Trophoblast cell (in vitro differentiated cells and primary cell): ENCODE measurements around the gene FBXO15.

ENCODE experiments used
- DNase-seq, 2 donors: peaks; one replicate each; pipeline ENCODE4 v3.0.0-alpha.2; 2016
- H2AFZ ChIP-seq: 2 replicates; pipeline ENCODE4 v1.6.1; 2013; ENCODE audit warnings: low read length, moderate library complexity, mild to moderate bottlenecking; ENCODE audit not compliant: insufficient read depth, poor library complexity
- H2AK5ac ChIP-seq: 2 replicates; pipeline ENCODE4 v1.6.1; 2013; ENCODE audit warnings: mild to moderate bottlenecking, low read length
- H2BK120ac ChIP-seq: 2 replicates; pipeline ENCODE4 v1.6.1; 2013; ENCODE audit warnings: low read length, mild to moderate bottlenecking, moderate library complexity; ENCODE audit not compliant: insufficient read depth, poor library complexity
- H2BK12ac ChIP-seq: 2 replicates; pipeline ENCODE4 v1.6.1; 2013; ENCODE audit warnings: mild to moderate bottlenecking, low read length, moderate library complexity
- H2BK5ac ChIP-seq: 2 replicates; pipeline ENCODE4 v1.6.1; 2013; ENCODE audit warnings: low read length, low read depth, moderate library complexity, mild to moderate bottlenecking; ENCODE audit not compliant: poor library complexity
- H3K14ac ChIP-seq: 2 replicates; pipeline ENCODE4 v1.6.1; 2013; ENCODE audit warnings: mild to moderate bottlenecking, low read length
- H3K18ac ChIP-seq: 2 replicates; pipeline ENCODE4 v1.6.1; 2013; ENCODE audit warnings: mild to moderate bottlenecking, low read length
- H3K23ac ChIP-seq: 2 replicates; pipeline ENCODE4 v1.6.1; 2013; ENCODE audit warnings: low read length
- H3K27ac ChIP-seq: 2 replicates; pipeline ENCODE4 v1.5.1; 2013; ENCODE audit warnings: low read depth, mild to moderate bottlenecking, inconsistent platforms, low read length, moderate library complexity
- H3K27me3 ChIP-seq: 2 replicates; pipeline ENCODE4 v1.6.1; 2013; ENCODE audit warnings: inconsistent platforms, mild to moderate bottlenecking, low read length, moderate library complexity; ENCODE audit not compliant: insufficient read depth
- H3K36me3 ChIP-seq, 2 experiments: 1 replicate in 1 of 2; 2 replicates in 1 of 2; pipeline ENCODE4 v1.6.1; 2013; ENCODE audit warnings: low read length in 2 of 2, mild to moderate bottlenecking in 2 of 2, moderate library complexity in 1 of 2; ENCODE audit not compliant: insufficient read depth in 2 of 2, control insufficient read depth in 1 of 2
- H3K4ac ChIP-seq: 2 replicates; pipeline ENCODE4 v1.6.1; 2013; ENCODE audit warnings: low read depth, mild to moderate bottlenecking, low read length, moderate library complexity
- H3K4me1 ChIP-seq, 2 experiments: 1 replicate in 1 of 2; 2 replicates in 1 of 2; pipeline ENCODE4 v1.6.1; 2013; ENCODE audit warnings: low read length in 2 of 2, mild to moderate bottlenecking in 2 of 2, moderate library complexity in 1 of 2; ENCODE audit not compliant: insufficient read depth in 2 of 2, control insufficient read depth in 1 of 2
- H3K4me2 ChIP-seq: 2 replicates; pipeline ENCODE4 v1.6.1; 2013; ENCODE audit warnings: inconsistent platforms, mild to moderate bottlenecking, low read length, moderate library complexity
- H3K4me3 ChIP-seq: 2 replicates; pipeline ENCODE4 v1.5.1; 2013; ENCODE audit warnings: mild to moderate bottlenecking, low read depth, low read length, inconsistent platforms
- H3K79me1 ChIP-seq: one replicate; pipeline ENCODE4 v1.6.1; 2013; ENCODE audit warnings: low read length
- H3K79me2 ChIP-seq: 2 replicates; pipeline ENCODE4 v1.6.1; 2013; ENCODE audit warnings: low read length, mild to moderate bottlenecking; ENCODE audit not compliant: control insufficient read depth, insufficient read depth, poor library complexity
- H3K9ac ChIP-seq: 2 replicates; pipeline ENCODE4 v1.6.1; 2013; ENCODE audit warnings: mild to moderate bottlenecking, low read length
- H3K9me3 ChIP-seq: 2 replicates; pipeline ENCODE4 v1.6.1; 2013; ENCODE audit warnings: low read depth, mild to moderate bottlenecking, control low read depth, inconsistent platforms, low read length; ENCODE audit not compliant: insufficient read depth
- H4K12ac ChIP-seq: 2 replicates; pipeline ENCODE4 v1.6.1; 2013; ENCODE audit warnings: low read depth, mild to moderate bottlenecking, low read length, moderate library complexity
- H4K8ac ChIP-seq: 2 replicates; pipeline ENCODE4 v1.6.1; 2013; ENCODE audit warnings: low read depth, mild to moderate bottlenecking, low read length, moderate library complexity
- H4K91ac ChIP-seq: one replicate; pipeline ENCODE4 v1.6.1; 2013; ENCODE audit warnings: low read depth, mild to moderate bottlenecking, low read length, moderate library complexity
- WGBS: extraction: QIAGEN DNeasy Blood & Tissue Kit; methylation state at CpG from one replicate; pipeline ENCODE4 v1.1.7; 2013; ENCODE audit warnings: missing lambda C conversion rate; ENCODE audit not compliant: insufficient read length, insufficient coverage; ENCODE audit errors: extremely low coverage; 5-methylcytosine and 5-hydroxymethylcytosine counted together

FBXO15 gene

GRCh38 chr18:74064510-74064909 lies 83.1 kb downstream of the FBXO15 start:
- no peak overlapping the region for H3K4ac ChIP-seq
- no peak overlapping the region for H2AK5ac ChIP-seq
- no peak overlapping the region for H3K14ac ChIP-seq
- H3K4me1 ChIP-seq, result no peaks in the 10 kb centered on the region
- H2BK5ac ChIP-seq, result no peak overlapping the region
- no peak overlapping the region for H3K23ac ChIP-seq
- no peaks in the 10 kb centered on the region for H3K79me1 ChIP-seq
- no peak overlapping the region for H2AFZ ChIP-seq
- no peak overlapping the region for H4K8ac ChIP-seq
- no peaks in the 10 kb centered on the region for H3K36me3 ChIP-seq
- no peak overlapping the region for H3K27ac ChIP-seq
- H3K9me3 ChIP-seq, result peaks cover 2% of the 10 kb centered on the region
- H4K91ac ChIP-seq, result no peak overlapping the region
- no peak overlapping the region for H3K18ac ChIP-seq
- no peaks in the 10 kb centered on the region for H3K79me2 ChIP-seq
- H3K4me2 ChIP-seq, result no peak overlapping the region
- H3K27me3 ChIP-seq, result no peaks in the 10 kb centered on the region
- H2BK120ac ChIP-seq, result no peak overlapping the region
- no peak overlapping the region for H4K12ac ChIP-seq
- no CpG with 5 or more reads among the region's 6 CpGs for WGBS
- H3K4me3 ChIP-seq, result no peak overlapping the region
- no peak for DNase-seq
- no peak overlapping the region for H2BK12ac ChIP-seq
- H3K9ac ChIP-seq, result no peak overlapping the region

GRCh38 chr18:74063557-74063956 lies 84.1 kb downstream of the FBXO15 start:
- H2BK12ac ChIP-seq, result no peak overlapping the region
- no peak overlapping the region for H2AK5ac ChIP-seq
- H2BK5ac ChIP-seq, result no peak overlapping the region
- no peak overlapping the region for H4K8ac ChIP-seq
- H3K4me1 ChIP-seq, result no peaks in the 10 kb centered on the region
- H4K12ac ChIP-seq, result no peak overlapping the region
- no CpG with 5 or more reads among the region's 5 CpGs for WGBS
- no peak overlapping the region for H3K4me2 ChIP-seq
- no peaks in the 10 kb centered on the region for H3K27me3 ChIP-seq
- H3K79me1 ChIP-seq, result no peaks in the 10 kb centered on the region
- no peak overlapping the region for H3K18ac ChIP-seq
- H4K91ac ChIP-seq, result no peak overlapping the region
- no peaks in the 10 kb centered on the region for H3K79me2 ChIP-seq
- H3K9ac ChIP-seq, result no peak overlapping the region
- H3K23ac ChIP-seq, result no peak overlapping the region
- H2AFZ ChIP-seq, result no peak overlapping the region
- H3K4me3 ChIP-seq, result no peak overlapping the region
- no peak overlapping the region for H3K14ac ChIP-seq
- H3K9me3 ChIP-seq, result peaks cover 2% of the 10 kb centered on the region
- H2BK120ac ChIP-seq, result no peak overlapping the region
- no peak overlapping the region for H3K27ac ChIP-seq
- H3K36me3 ChIP-seq, result no peaks in the 10 kb centered on the region
- H3K4ac ChIP-seq, result no peak overlapping the region
- DNase-seq, result no peak

DNA sequence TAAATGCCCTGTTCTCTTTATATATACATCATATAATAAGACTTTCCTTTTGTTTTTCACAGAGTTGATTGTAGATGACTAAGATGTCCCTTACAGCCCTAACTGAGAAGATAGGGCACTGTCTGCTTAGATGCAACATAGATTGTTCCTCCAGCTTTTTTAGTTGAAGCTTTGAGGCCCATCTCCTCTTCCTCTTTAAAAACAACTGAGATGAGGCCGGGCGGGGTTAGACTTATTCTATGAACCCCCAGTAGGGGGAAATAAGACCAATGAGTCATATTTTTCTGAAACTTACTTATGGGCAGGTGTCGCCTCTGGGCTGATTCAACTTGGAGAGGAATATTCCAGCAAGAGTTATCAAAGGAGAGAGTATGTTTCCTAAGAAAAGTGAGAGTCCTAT lies 84.6 kb downstream of the FBXO15 start:
- H3K36me3 ChIP-seq, result no peaks in the 10 kb centered on the region
- WGBS, result no CpG with 5 or more reads among the region's 3 CpGs
- no peak overlapping the region for H3K18ac ChIP-seq
- H4K8ac ChIP-seq, result no peak overlapping the region
- no peak overlapping the region for H3K4me2 ChIP-seq
- no peaks in the 10 kb centered on the region for H3K79me1 ChIP-seq
- no peak overlapping the region for H3K14ac ChIP-seq
- H4K12ac ChIP-seq, result no peak overlapping the region
- no peak overlapping the region for H2BK12ac ChIP-seq
- no peaks in the 10 kb centered on the region for H3K79me2 ChIP-seq
- H3K9ac ChIP-seq, result no peak overlapping the region
- H2BK120ac ChIP-seq, result no peak overlapping the region
- no peak overlapping the region for H2BK5ac ChIP-seq
- H3K4me1 ChIP-seq, result no peaks in the 10 kb centered on the region
- H3K4me3 ChIP-seq, result no peak overlapping the region
- peaks cover 2% of the 10 kb centered on the region for H3K9me3 ChIP-seq
- H2AFZ ChIP-seq, result no peak overlapping the region
- H3K27me3 ChIP-seq, result no peaks in the 10 kb centered on the region
- H2AK5ac ChIP-seq, result no peak overlapping the region
- no peak overlapping the region for H4K91ac ChIP-seq
- no peak for DNase-seq
- H3K4ac ChIP-seq, result no peak overlapping the region
- no peak overlapping the region for H3K23ac ChIP-seq
- H3K27ac ChIP-seq, result no peak overlapping the region

DNA sequence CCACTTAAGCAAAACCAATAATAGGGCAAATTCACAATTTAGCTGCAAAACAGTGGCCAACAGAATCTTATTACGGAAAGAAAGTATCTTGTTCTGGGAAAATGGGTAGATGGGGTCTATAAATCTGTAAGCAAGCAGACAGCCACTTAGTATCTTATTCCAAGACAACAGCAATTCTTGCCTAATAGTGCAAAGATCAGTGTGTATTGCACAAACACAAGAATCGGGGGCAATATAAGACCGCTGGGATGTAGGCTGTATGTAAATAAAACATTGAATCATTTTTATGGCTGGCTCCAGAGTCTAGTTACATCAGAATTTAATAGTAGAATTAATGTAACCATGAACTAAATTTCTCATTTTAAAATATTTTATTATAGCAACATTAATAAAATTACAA lies 85.6 kb downstream of the FBXO15 start:
- no peaks in the 10 kb centered on the region for H3K27me3 ChIP-seq
- no peaks in the 10 kb centered on the region for H3K79me2 ChIP-seq
- WGBS, result no CpG with 5 or more reads among the region's 3 CpGs
- H3K79me1 ChIP-seq, result no peaks in the 10 kb centered on the region
- peaks cover 2% of the 10 kb centered on the region for H3K9me3 ChIP-seq
- DNase-seq, result no peak
- no peaks in the 10 kb centered on the region for H3K4me1 ChIP-seq
- no peak overlapping the region for H4K12ac ChIP-seq
- no peak overlapping the region for H2AK5ac ChIP-seq
- no peak overlapping the region for H3K23ac ChIP-seq
- H2BK5ac ChIP-seq, result no peak overlapping the region
- H2BK12ac ChIP-seq, result no peak overlapping the region
- no peak overlapping the region for H2BK120ac ChIP-seq
- H2AFZ ChIP-seq, result no peak overlapping the region
- H4K91ac ChIP-seq, result no peak overlapping the region
- no peak overlapping the region for H3K14ac ChIP-seq
- H3K4ac ChIP-seq, result no peak overlapping the region
- no peak overlapping the region for H3K4me2 ChIP-seq
- no peak overlapping the region for H3K4me3 ChIP-seq
- H3K9ac ChIP-seq, result no peak overlapping the region
- H3K36me3 ChIP-seq, result no peaks in the 10 kb centered on the region
- H3K18ac ChIP-seq, result no peak overlapping the region
- no peak overlapping the region for H3K27ac ChIP-seq
- H4K8ac ChIP-seq, result no peak overlapping the region
